Neural cell (in vitro differentiated cells): Measurements from ENCODE around the gene MAP10. TPM values are rescaled to one million over a fixed set of nuclear protein-coding genes. Genes with fewer than 3 reads are reported as not detected.

Experiments
- H2AFZ ChIP-seq: fragments of 200-600, 300-800 bp; sonication (generic), shearing (Covaris generic); 2 replicates; pipeline ENCODE4 v1.6.0; 2014; ENCODE audit warnings: low read depth, mild to moderate bottlenecking, antibody characterized with exemption, low read length, moderate library complexity
- H3F3A ChIP-seq: fragments of 200-600 bp; shearing (Covaris generic); 2 replicates; pipeline ENCODE4 v1.6.1; 2016; ENCODE audit warnings: mild to moderate bottlenecking, moderate library complexity, mixed read lengths, antibody characterized with exemption, low read length; ENCODE audit not compliant: insufficient read depth, poor library complexity, severe bottlenecking
- H3K27ac ChIP-seq: fragments of 200-600, 300-800 bp; sonication (generic), shearing (Covaris generic); 2 replicates; pipeline ENCODE4 v1.5.1; 2014; ENCODE audit warnings: mild to moderate bottlenecking, low read length, moderate library complexity
- H3K27me3 ChIP-seq: fragments of 300-800, 200-600 bp; sonication (generic), shearing (Covaris generic); 2 replicates; pipeline ENCODE4 v1.6.0; 2014; ENCODE audit warnings: mild to moderate bottlenecking, low read depth, low read length, moderate library complexity; ENCODE audit not compliant: insufficient read depth
- H3K36me3 ChIP-seq: fragments of 300-800, 200-600 bp; sonication (generic), shearing (Covaris generic); 2 replicates; pipeline ENCODE4 v1.5.1; 2014; ENCODE audit warnings: mild to moderate bottlenecking, antibody characterized with exemption, low read length, moderate library complexity; ENCODE audit not compliant: insufficient read depth
- H3K4me2 ChIP-seq: fragments of 300-800, 200-600 bp; sonication (generic), shearing (Covaris generic); 2 replicates; pipeline ENCODE4 v1.6.0; 2014; ENCODE audit warnings: mild to moderate bottlenecking, low read length
- H3K4me3 ChIP-seq: fragments of 300-800, 200-600 bp; sonication (generic), shearing (Covaris generic); 2 replicates; pipeline ENCODE4 v1.5.1; 2014; ENCODE audit warnings: mild to moderate bottlenecking, low read length, moderate library complexity
- H3K79me2 ChIP-seq: fragments of 200-600 bp; shearing (Covaris generic); replicated peaks from 2 replicates; pipeline ENCODE4 v1.6.0; 2014; ENCODE audit warnings: mild to moderate bottlenecking, low read length, moderate library complexity; ENCODE audit not compliant: insufficient read depth
- H3K9ac ChIP-seq: fragments of 300-800, 200-600 bp; sonication (generic), shearing (Covaris generic); 2 replicates; pipeline ENCODE4 v1.6.1; 2016; ENCODE audit warnings: mild to moderate bottlenecking, low read length, mixed read lengths
- H3K9me2 ChIP-seq: fragments of 200-600 bp; shearing (Covaris generic); 2 replicates; pipeline ENCODE4 v1.6.1; 2016; ENCODE audit warnings: mild to moderate bottlenecking, low read length, mixed read lengths; ENCODE audit not compliant: insufficient read depth
- H3K9me3 ChIP-seq: fragments of 200-600, 300-800 bp; sonication (generic), shearing (Covaris generic); 2 replicates; pipeline ENCODE4 v1.6.1; 2016; ENCODE audit warnings: mild to moderate bottlenecking, mixed run types, low read length, moderate library complexity, mixed read lengths
- H4K20me1 ChIP-seq: fragments of 200-600 bp; shearing (Covaris generic); 2 replicates; pipeline ENCODE4 v1.6.1; 2016; ENCODE audit warnings: mild to moderate bottlenecking, mixed run types; ENCODE audit not compliant: insufficient read depth
- EP300 ChIP-seq: fragments of 450-650 bp; conservative IDR thresholded peaks from 2 replicates; pipeline ENCODE4 v1.6.1; 2014; ENCODE audit warnings: antibody characterized with exemption, mild to moderate bottlenecking, moderate library complexity; ENCODE audit not compliant: poor library complexity, severe bottlenecking
- EZH2 ChIP-seq: fragments of 200-600, 300-800 bp; shearing (Covaris generic), sonication (generic); IDR thresholded peaks from 2 replicates; pipeline ENCODE4 v1.6.1; 2014; ENCODE audit warnings: antibody characterized with exemption, low read length, borderline replicate concordance, mild to moderate bottlenecking; ENCODE audit not compliant: insufficient read depth, poor library complexity, severe bottlenecking
- MXI1 ChIP-seq: fragments of 450-650 bp; conservative IDR thresholded peaks from 2 replicates; pipeline ENCODE4 v1.6.1; 2014; ENCODE audit warnings: antibody characterized with exemption, mild to moderate bottlenecking; ENCODE audit not compliant: poor library complexity, severe bottlenecking
- POLR2AphosphoS5 ChIP-seq: IDR thresholded peaks from 2 replicates; pipeline ENCODE4 v1.6.1; 2012
- RAD21 ChIP-seq: fragments of 450-650 bp; conservative IDR thresholded peaks from 2 replicates; pipeline ENCODE4 v1.6.1; 2014; ENCODE audit warnings: antibody characterized with exemption, mild to moderate bottlenecking, moderate library complexity
- SMC3 ChIP-seq: fragments of 450-650 bp; conservative IDR thresholded peaks from 2 replicates; pipeline ENCODE4 v1.6.1; 2014; ENCODE audit warnings: antibody characterized with exemption, mild to moderate bottlenecking, moderate library complexity; ENCODE audit not compliant: poor library complexity
- TAF1 ChIP-seq: IDR thresholded peaks from 2 replicates; pipeline ENCODE4 v1.6.1; 2012; ENCODE audit warnings: low read depth
- polyA plus RNA-seq: library from polyadenylated mRNA; depleted of rRNA; stranded (reverse); fragments of >200 nt; gene quantifications from 2 replicates; pipeline ENCODE4 v1.2.3, GENCODE V29; 2014
- TF ChIP-seq, protein P1 (sequence below): fragments of 450-650 bp; IDR thresholded peaks from 2 replicates; pipeline ENCODE4 v1.5.1; 2014; ENCODE audit warnings: antibody characterized with exemption, mild to moderate bottlenecking, moderate library complexity; ENCODE audit not compliant: poor library complexity, severe bottlenecking
- TF ChIP-seq, protein P2 (sequence below): IDR thresholded peaks from 2 replicates; pipeline ENCODE4 v1.6.1; 2012; ENCODE audit warnings: borderline replicate concordance

Gene MAP10
- polyA plus RNA-seq, 1 donor from 2014 or later = 1.1 TPM

DNA sequence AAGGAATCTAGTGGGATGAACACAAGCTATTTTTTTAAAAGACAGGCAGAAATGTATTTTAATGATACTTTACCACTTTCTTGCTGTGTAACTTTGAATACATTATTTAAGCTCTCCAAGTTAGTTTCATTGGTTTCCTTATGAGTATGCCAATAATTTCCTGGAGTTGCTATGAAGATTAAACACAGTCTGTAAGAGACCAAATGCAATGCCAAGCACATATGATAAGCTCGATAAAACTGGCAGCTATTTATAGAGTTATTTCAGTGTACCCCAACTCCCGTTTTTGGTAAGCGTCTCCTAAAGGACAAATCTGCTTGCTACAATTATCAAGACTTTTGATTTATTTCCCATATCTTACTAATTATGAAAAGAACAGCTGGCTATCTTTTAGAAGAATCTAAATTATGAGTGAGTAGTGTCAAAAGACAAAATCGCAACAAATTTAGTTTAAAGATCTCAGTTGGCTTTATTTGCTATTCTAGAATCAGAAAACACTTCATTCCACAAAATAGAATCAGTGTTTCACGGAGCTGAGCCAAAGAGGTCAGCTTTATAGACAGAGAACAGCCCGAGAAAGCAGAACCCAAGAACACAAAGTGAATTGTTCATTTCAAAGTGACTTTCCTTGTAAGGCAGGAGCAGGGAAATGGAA lies 7.2 kb upstream of the MAP10 start:
- no peaks in the 10 kb centered on the region for H3K9me3 ChIP-seq
- no peak overlapping the region for H2AFZ ChIP-seq
- no peaks in the 10 kb centered on the region for H3K36me3 ChIP-seq
- no peaks in the 10 kb centered on the region for H3K79me2 ChIP-seq
- H3K27me3 ChIP-seq = no peaks in the 10 kb centered on the region
- no peaks in the 10 kb centered on the region for H3F3A ChIP-seq
- TF ChIP-seq EZH2 (no peak), POLR2AphosphoS5 (no peak), TAF1 (no peak), EP300 (no peak), SMC3 (no peak), MXI1 (no peak), RAD21 (no peak)
- TF ChIP-seq, protein P1, sequence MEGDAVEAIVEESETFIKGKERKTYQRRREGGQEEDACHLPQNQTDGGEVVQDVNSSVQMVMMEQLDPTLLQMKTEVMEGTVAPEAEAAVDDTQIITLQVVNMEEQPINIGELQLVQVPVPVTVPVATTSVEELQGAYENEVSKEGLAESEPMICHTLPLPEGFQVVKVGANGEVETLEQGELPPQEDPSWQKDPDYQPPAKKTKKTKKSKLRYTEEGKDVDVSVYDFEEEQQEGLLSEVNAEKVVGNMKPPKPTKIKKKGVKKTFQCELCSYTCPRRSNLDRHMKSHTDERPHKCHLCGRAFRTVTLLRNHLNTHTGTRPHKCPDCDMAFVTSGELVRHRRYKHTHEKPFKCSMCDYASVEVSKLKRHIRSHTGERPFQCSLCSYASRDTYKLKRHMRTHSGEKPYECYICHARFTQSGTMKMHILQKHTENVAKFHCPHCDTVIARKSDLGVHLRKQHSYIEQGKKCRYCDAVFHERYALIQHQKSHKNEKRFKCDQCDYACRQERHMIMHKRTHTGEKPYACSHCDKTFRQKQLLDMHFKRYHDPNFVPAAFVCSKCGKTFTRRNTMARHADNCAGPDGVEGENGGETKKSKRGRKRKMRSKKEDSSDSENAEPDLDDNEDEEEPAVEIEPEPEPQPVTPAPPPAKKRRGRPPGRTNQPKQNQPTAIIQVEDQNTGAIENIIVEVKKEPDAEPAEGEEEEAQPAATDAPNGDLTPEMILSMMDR = no peak
- TF ChIP-seq, protein P2, sequence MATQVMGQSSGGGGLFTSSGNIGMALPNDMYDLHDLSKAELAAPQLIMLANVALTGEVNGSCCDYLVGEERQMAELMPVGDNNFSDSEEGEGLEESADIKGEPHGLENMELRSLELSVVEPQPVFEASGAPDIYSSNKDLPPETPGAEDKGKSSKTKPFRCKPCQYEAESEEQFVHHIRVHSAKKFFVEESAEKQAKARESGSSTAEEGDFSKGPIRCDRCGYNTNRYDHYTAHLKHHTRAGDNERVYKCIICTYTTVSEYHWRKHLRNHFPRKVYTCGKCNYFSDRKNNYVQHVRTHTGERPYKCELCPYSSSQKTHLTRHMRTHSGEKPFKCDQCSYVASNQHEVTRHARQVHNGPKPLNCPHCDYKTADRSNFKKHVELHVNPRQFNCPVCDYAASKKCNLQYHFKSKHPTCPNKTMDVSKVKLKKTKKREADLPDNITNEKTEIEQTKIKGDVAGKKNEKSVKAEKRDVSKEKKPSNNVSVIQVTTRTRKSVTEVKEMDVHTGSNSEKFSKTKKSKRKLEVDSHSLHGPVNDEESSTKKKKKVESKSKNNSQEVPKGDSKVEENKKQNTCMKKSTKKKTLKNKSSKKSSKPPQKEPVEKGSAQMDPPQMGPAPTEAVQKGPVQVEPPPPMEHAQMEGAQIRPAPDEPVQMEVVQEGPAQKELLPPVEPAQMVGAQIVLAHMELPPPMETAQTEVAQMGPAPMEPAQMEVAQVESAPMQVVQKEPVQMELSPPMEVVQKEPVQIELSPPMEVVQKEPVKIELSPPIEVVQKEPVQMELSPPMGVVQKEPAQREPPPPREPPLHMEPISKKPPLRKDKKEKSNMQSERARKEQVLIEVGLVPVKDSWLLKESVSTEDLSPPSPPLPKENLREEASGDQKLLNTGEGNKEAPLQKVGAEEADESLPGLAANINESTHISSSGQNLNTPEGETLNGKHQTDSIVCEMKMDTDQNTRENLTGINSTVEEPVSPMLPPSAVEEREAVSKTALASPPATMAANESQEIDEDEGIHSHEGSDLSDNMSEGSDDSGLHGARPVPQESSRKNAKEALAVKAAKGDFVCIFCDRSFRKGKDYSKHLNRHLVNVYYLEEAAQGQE = no peak
- no peak overlapping the region for H3K9ac ChIP-seq
- no peaks in the 10 kb centered on the region for H4K20me1 ChIP-seq
- no peaks in the 10 kb centered on the region for H3K9me2 ChIP-seq
- no peak overlapping the region for H3K4me2 ChIP-seq
- H3K4me3 ChIP-seq = no peak overlapping the region
- H3K27ac ChIP-seq = no peak overlapping the region

DNA sequence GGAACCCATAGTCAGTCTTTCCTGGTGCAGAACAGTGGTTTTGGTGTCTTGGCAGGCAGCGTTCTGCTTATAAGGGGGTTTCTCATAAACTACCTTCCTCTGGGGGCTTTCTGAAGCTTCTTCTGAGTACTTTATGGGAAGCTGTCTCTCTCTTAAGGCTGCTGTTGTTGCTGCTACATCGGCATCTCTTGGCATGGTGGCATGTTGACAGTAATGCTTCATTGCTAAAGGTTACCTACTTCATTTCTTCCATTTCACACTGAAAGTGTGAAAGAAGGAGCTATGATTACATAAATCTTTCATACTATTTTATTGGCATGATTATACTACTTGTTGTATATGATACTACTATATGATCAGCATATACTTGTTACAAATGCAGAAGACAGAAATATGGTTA lies 6.3 kb upstream of the MAP10 start:
- no peak for TF ChIP-seq RAD21
- no peak for TF ChIP-seq TAF1
- TF ChIP-seq, protein P2 = no peak
- TF ChIP-seq, protein P1 = no peak
- no peak for TF ChIP-seq SMC3
- no peak for TF ChIP-seq EP300
- TF ChIP-seq EZH2 = no peak
- TF ChIP-seq MXI1 = no peak
- no peak for TF ChIP-seq POLR2AphosphoS5

More for the DNA sequence above, 6.3 kb upstream of the MAP10 start:
- no peaks in the 10 kb centered on the region for H3K9me2 ChIP-seq
- no peaks in the 10 kb centered on the region for H3K79me2 ChIP-seq
- no peak overlapping the region for H2AFZ ChIP-seq
- H3K4me3 ChIP-seq = no peak overlapping the region
- H3F3A ChIP-seq = no peaks in the 10 kb centered on the region
- H3K27me3 ChIP-seq = no peaks in the 10 kb centered on the region
- no peaks in the 10 kb centered on the region for H3K9me3 ChIP-seq
- H3K36me3 ChIP-seq = no peaks in the 10 kb centered on the region
- H3K9ac ChIP-seq = no peak overlapping the region
- no peaks in the 10 kb centered on the region for H4K20me1 ChIP-seq
- no peak overlapping the region for H3K4me2 ChIP-seq
- H3K27ac ChIP-seq = no peak overlapping the region
